Peyer's patch (tissue), 4 donors: ENCODE results near the gene SF1.

Source experiments
- POLR2A ChIP-seq, 2 donors: fragments of 450-650 bp; IDR thresholded peaks; one replicate each; pipeline ENCODE4 v1.5.1; 2017; ENCODE audit warnings: antibody characterized with exemption in 2 of 2, mild to moderate bottlenecking in 2 of 2, moderate library complexity in 2 of 2
- TF ChIP-seq, protein P1 (sequence below), 6 experiments: fragments of 450-650 bp in 4 of 6; fragments of 200-600 bp in 2 of 6; sonication (generic) in 1 of 6; IDR thresholded peaks; one replicate each; pipeline ENCODE4 v1.5.1; 2017 to 2019; ENCODE audit warnings: antibody characterized with exemption in 6 of 6, mild to moderate bottlenecking in 3 of 6, moderate library complexity in 1 of 6

DNA sequence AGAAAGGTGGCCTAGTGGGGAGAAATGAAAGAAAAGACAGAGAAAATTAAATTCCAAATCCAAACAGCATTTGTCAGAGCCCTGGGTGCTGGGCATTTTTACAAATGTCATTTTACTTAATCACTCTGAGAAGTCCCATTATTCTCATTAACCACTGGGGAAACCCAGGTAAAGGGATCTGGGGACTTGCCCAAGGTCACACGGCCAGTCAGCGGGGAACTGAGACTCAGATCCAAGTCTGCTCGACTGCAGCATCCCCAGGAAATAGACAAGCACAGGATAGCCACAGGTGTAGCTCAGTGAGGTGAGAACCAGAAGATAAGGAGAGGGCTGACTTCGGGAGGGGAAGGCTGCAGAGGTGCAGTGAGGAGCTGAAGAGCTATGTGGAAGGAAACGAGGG lies 63.2 kb downstream of the SF1 start:
- TF ChIP-seq POLR2A (IDR thresholded peaks at IDR 0.05): no peak
- TF ChIP-seq, protein P1, sequence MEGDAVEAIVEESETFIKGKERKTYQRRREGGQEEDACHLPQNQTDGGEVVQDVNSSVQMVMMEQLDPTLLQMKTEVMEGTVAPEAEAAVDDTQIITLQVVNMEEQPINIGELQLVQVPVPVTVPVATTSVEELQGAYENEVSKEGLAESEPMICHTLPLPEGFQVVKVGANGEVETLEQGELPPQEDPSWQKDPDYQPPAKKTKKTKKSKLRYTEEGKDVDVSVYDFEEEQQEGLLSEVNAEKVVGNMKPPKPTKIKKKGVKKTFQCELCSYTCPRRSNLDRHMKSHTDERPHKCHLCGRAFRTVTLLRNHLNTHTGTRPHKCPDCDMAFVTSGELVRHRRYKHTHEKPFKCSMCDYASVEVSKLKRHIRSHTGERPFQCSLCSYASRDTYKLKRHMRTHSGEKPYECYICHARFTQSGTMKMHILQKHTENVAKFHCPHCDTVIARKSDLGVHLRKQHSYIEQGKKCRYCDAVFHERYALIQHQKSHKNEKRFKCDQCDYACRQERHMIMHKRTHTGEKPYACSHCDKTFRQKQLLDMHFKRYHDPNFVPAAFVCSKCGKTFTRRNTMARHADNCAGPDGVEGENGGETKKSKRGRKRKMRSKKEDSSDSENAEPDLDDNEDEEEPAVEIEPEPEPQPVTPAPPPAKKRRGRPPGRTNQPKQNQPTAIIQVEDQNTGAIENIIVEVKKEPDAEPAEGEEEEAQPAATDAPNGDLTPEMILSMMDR (IDR thresholded peaks at IDR 0.05): no peak
